LNCaP clone FGC (cell line): ENCODE results near the gene GZF1.

Experiments used
- DNase-seq: peaks from one replicate; pipeline ENCODE4 v3.0.0-alpha.2; 2011; ENCODE audit warnings: low read depth
- H3K4me3 ChIP-seq: 2 replicates; pipeline ENCODE4 v1.5.1; 2011; ENCODE audit warnings: mild to moderate bottlenecking, low read depth, low read length, control low read depth
- CTCF ChIP-seq: IDR thresholded peaks from 2 replicates; pipeline ENCODE4 v1.5.1; 2012; ENCODE audit warnings: mild to moderate bottlenecking; ENCODE audit not compliant: control insufficient read depth, insufficient read depth; ENCODE audit errors: extremely low read depth

Gene GZF1

GRCh38 chr20:23367770-23368169, 5.8 kb downstream of the GZF1 start:
- TF ChIP-seq CTCF, result no peak
- no peak overlapping the region for H3K4me3 ChIP-seq
- no peak for DNase-seq

- DNase-seq, result no peak
- no peak overlapping the region for H3K4me3 ChIP-seq
- TF ChIP-seq CTCF, result no peak
These were observed 6.5 kb downstream of the GZF1 start for GRCh38 chr20:23368316-23369071.

GRCh38 chr20:23369072-23369823, 7.3 kb downstream of the GZF1 start:
- DNase-seq, result no peak
- no peak for TF ChIP-seq CTCF
- no peak overlapping the region for H3K4me3 ChIP-seq

GRCh38 chr20:23370274-23370673, 8.3 kb downstream of the GZF1 start:
- no peak overlapping the region for H3K4me3 ChIP-seq
- no peak for TF ChIP-seq CTCF
- no peak for DNase-seq

- no peak for TF ChIP-seq CTCF
- H3K4me3 ChIP-seq, result no peak overlapping the region
- DNase-seq, result no peak
These were observed 8.9 kb downstream of the GZF1 start for GRCh38 chr20:23370873-23371272.

GRCh38 chr20:23371496-23371895, 9.5 kb downstream of the GZF1 start:
- no peak for DNase-seq
- H3K4me3 ChIP-seq, result no peak overlapping the region

More at GRCh38 chr20:23371496-23371895, 9.5 kb downstream of the GZF1 start:
- no peak for TF ChIP-seq CTCF
